Stimulated activated CD4-positive, alpha-beta T cell treated with anti-CD3 and anti-CD28 coated beads, Interleukin-12 subunit alpha, Interleukin-12 subunit beta, amount 100 ng/mL, for 48 hours (primary cell): ENCODE measurements around the gene HMSD.

Experiments
- DNase-seq, 3 donors: peaks; one replicate each; pipeline ENCODE4 v3.0.0-alpha.2; 2020; ENCODE audit warnings: low read depth in 2 of 3, low spot score in 1 of 3

HMSD gene

DNA sequence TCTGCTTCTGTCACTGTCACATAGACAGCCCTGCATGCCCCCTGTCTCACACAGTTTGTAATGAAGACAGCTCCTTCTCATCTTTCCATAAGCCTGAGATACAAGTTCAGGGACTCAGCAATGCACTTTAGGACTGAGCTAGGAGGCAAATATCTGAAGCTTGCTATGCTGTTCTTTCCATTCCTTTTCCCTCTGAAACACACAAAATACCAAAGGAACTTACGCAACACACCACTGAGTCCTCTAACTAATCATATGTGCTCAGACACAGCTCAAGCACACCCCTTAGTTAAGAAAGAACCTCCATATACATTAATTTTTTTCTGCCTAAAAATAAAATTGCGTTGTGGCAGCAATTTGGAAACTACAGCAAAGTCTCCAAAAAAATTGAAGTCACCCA is 38.6 kb downstream of the HMSD start:
- no peak for DNase-seq

GRCh38 chr18:63992751-63993150 is 43.6 kb downstream of the HMSD start:
- DNase-seq: no peak

- peak in 1 of 3 donors; percentile 51 for DNase-seq
Observed at GRCh38 chr18:63994783-63995399, 45.8 kb downstream of the HMSD start.

GRCh38 chr18:63997041-63997440 is 47.9 kb downstream of the HMSD start:
- DNase-seq: no peak

DNA sequence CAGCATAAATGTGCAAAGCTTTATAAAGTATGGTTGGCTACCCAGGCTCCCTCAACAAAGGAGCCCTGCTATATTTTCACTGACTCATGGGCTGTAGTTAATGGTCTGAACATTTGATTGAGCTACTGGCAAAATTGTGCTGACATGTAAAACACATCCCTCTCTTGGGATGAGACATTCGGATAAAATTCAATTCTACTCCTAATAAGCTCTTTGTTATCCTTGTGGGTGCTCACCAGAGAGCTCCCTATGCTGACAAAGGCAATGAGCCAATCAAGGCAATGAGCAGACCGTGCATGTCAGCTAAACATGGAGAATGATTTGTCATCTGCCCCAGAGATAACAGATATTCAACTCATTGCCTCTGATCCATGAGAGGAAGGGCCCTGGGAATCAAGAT is 48.5 kb downstream of the HMSD start:
- DNase-seq: no peak

- no peak for DNase-seq
Observed at GRCh38 chr18:63999871-64000270, 50.8 kb downstream of the HMSD start.

DNA sequence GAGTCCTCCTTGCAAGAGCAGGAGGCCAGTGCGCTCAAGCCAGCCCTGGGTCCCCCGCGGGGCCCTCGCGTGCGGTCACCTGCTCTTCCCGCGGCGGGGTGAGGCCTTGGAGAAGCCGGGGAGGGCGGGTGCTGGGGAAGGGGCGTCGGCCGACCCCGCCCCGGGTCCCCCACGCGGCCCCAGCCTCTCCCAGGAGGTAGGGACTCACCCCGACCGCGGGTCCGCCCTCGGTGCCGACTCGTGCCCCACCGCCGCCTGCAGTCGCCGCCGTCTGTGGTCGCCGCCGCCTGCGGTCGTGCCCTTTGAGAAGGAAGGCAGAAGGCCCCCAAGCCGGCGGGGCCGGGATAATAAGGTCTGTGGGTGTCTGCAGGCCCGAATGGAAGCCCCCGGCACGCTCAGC is 53.5 kb downstream of the HMSD start:
- no peak for DNase-seq

DNA sequence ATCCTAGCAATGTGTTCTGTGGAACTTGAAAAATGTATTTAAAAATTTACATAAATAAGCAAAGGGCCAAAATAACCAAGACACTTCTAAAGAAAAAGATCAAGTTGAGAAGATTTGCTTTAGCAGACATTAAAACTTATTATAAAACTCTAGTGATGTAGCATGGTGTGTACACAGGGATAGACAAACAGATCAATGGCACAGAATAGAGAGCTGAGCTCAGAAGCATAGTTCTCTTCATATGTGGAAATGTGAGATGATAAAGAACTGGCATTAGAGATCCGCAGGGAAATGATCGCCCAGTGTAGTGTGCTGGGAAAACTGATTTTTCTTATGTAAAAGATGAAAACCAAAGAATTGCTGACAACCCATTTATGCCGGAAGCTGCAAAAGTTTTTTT is 60.2 kb downstream of the HMSD start:
- DNase-seq: no peak
